HG03457 (cell line): ENCODE results near the gene ARFRP1.
"Not testable (repeated sequence)": the region's sequence is repeated elsewhere in the genome, so short reads cannot be mapped to it uniquely, and the experiment has no call there.

ENCODE experiments used
- ATAC-seq: cut with Tn5 transposase; IDR thresholded peaks from one replicate; pipeline ENCODE4 v1.9.1; 2021; ENCODE audit warnings: moderate number of reproducible peaks; ENCODE audit not compliant: unreplicated experiment

Gene ARFRP1

GRCh38 chr20:63733117-63733516 is 25.3 kb upstream of the ARFRP1 start:
- ATAC-seq = no peak

- ATAC-seq = no peak
These were observed 24.6 kb upstream of the ARFRP1 start for GRCh38 chr20:63732118-63733095.

- ATAC-seq = no peak
These were observed 23.6 kb upstream of the ARFRP1 start for GRCh38 chr20:63731410-63731809.

GRCh38 chr20:63730189-63730733 is 22.5 kb upstream of the ARFRP1 start:
- not testable (repeated sequence) for ATAC-seq

- not testable (repeated sequence) for ATAC-seq
These were observed 15.3 kb upstream of the ARFRP1 start for GRCh38 chr20:63722967-63723622.

GRCh38 chr20:63718996-63719395 is 11.2 kb upstream of the ARFRP1 start:
- ATAC-seq = no peak

GRCh38 chr20:63714858-63715257 is 7.1 kb upstream of the ARFRP1 start:
- no peak for ATAC-seq

GRCh38 chr20:63712191-63712590 is 4.4 kb upstream of the ARFRP1 start:
- no peak for ATAC-seq

GRCh38 chr20:63711085-63711645 is 3.4 kb upstream of the ARFRP1 start:
- no peak for ATAC-seq

GRCh38 chr20:63709149-63709527 is 1.4 kb upstream of the ARFRP1 start:
- no peak for ATAC-seq

- no peak for ATAC-seq
These were observed 749 bp upstream of the ARFRP1 start for GRCh38 chr20:63708301-63709148.

- ATAC-seq = no peak
These were observed 771 bp downstream of the ARFRP1 start for GRCh38 chr20:63706852-63707557.

- ATAC-seq = no peak
These were observed 1.6 kb downstream of the ARFRP1 start for GRCh38 chr20:63706027-63706695.

- no peak for ATAC-seq
These were observed 2.3 kb downstream of the ARFRP1 start for GRCh38 chr20:63705232-63706026.

- no peak for ATAC-seq
These were observed 3.0 kb downstream of the ARFRP1 start for GRCh38 chr20:63704749-63705117.

- ATAC-seq = no peak
These were observed 3.6 kb downstream of the ARFRP1 start for GRCh38 chr20:63703976-63704748.

GRCh38 chr20:63703471-63703975 is 4.3 kb downstream of the ARFRP1 start:
- no peak for ATAC-seq
